WTC11 (cell line): ENCODE measurements around the gene CDC23. TPM values are rescaled to one million over a fixed set of nuclear protein-coding genes. Genes with fewer than 3 reads are reported as not detected.

Source experiments
- ATAC-seq: fragments of 200-7000 bp; cut with Tn5 transposase; 2 replicates; pipeline ENCODE4 v1.10.0; 2021; ENCODE audit warnings: mild to moderate bottlenecking, moderate library complexity
- CTCF ChIA-PET: fragments of 300-600 bp; sonication (Branson Sonifier 250); formaldehyde crosslinking; loops from one replicate; lab custom pipeline; 2021; ENCODE audit warnings: antibody characterized with exemption; lab: Charles Lee
- POLR2A ChIA-PET: fragments of 350-600 bp; sonication (Branson Sonifier 250); formaldehyde crosslinking; loops from one replicate; lab custom pipeline; 2021; ENCODE audit warnings: antibody characterized with exemption; lab: Charles Lee
- DNase-seq: peaks from one replicate; pipeline ENCODE4 v3.0.0; 2021; ENCODE audit warnings: low spot score
- H3K27ac Mint-ChIP-seq: 2 replicates; pipeline ENCODE4 v1.8.0; 2021; ENCODE audit warnings: mixed read lengths
- H3K27me3 Mint-ChIP-seq: 2 replicates; pipeline ENCODE4 v1.8.0; 2021; ENCODE audit warnings: low read depth, mild to moderate bottlenecking, moderate library complexity, mixed read lengths
- H3K36me3 Mint-ChIP-seq: 2 replicates; pipeline ENCODE4 v1.8.0; 2021; ENCODE audit warnings: mixed read lengths
- H3K4me1 Mint-ChIP-seq: 2 replicates; pipeline ENCODE4 v1.8.0; 2022; ENCODE audit warnings: mixed read lengths
- H3K4me3 Mint-ChIP-seq: 2 replicates; pipeline ENCODE4 v1.8.0; 2021; ENCODE audit warnings: mild to moderate bottlenecking, moderate library complexity, mixed read lengths
- H3K9me3 Mint-ChIP-seq: 2 replicates; pipeline ENCODE4 v1.8.0; 2021; ENCODE audit warnings: mixed read lengths
- ATF1 ChIP-seq: sonication (generic); formaldehyde crosslinking; IDR thresholded peaks from 2 replicates; pipeline ENCODE4 v1.8.1; 2023; ENCODE audit warnings: mild to moderate bottlenecking, moderate library complexity, missing genetic modification reagents
- ATF3 ChIP-seq: sonication (generic); formaldehyde crosslinking; conservative IDR thresholded peaks from 2 replicates; pipeline ENCODE4 v1.8.1; 2022; ENCODE audit warnings: mild to moderate bottlenecking, missing genetic modification reagents
- CBFB ChIP-seq: sonication (generic); formaldehyde crosslinking; IDR thresholded peaks from 2 replicates; pipeline ENCODE4 v1.8.1; 2022; ENCODE audit warnings: mild to moderate bottlenecking, low read depth, missing genetic modification reagents
- CDX4 ChIP-seq: fragments of 250-450 bp; sonication (Bioruptor Pico); IDR thresholded peaks from 2 replicates; pipeline ENCODE4 v1.9.0; 2021; ENCODE audit warnings: moderate library complexity, mild to moderate bottlenecking, inconsistent platforms, borderline replicate concordance
- CREM ChIP-seq: sonication (generic); formaldehyde crosslinking; IDR thresholded peaks from 2 replicates; pipeline ENCODE4 v1.8.1; 2022; ENCODE audit warnings: mild to moderate bottlenecking, missing genetic modification reagents, moderate library complexity
- CTCF ChIP-seq: fragments of 200-600 bp; IDR thresholded peaks from 2 replicates; pipeline ENCODE4 v1.8.0; 2022; ENCODE audit warnings: antibody characterized with exemption
- E2F4 ChIP-seq: sonication (generic); formaldehyde crosslinking; IDR thresholded peaks from 2 replicates; pipeline ENCODE4 v1.8.1; 2022; ENCODE audit warnings: low read depth, mild to moderate bottlenecking, moderate library complexity, missing genetic modification reagents, borderline replicate concordance
- E2F5 ChIP-seq: sonication (generic); formaldehyde crosslinking; IDR thresholded peaks from 2 replicates; pipeline ENCODE4 v1.8.1; 2022; ENCODE audit warnings: mild to moderate bottlenecking, moderate library complexity, missing genetic modification reagents
- EMX1 ChIP-seq: fragments of 250-450 bp; sonication (Bioruptor Pico); IDR thresholded peaks from 2 replicates; pipeline ENCODE4 v1.8.0; 2021; ENCODE audit warnings: mild to moderate bottlenecking
- FOXK1 ChIP-seq: sonication (generic); formaldehyde crosslinking; IDR thresholded peaks from 2 replicates; pipeline ENCODE4 v1.8.0; 2022; ENCODE audit warnings: mild to moderate bottlenecking, moderate library complexity, missing genetic modification reagents
- JAZF1 ChIP-seq: fragments of 250-450 bp; sonication (Bioruptor Pico); IDR thresholded peaks from 2 replicates; pipeline ENCODE4 v1.9.0; 2021; ENCODE audit warnings: moderate library complexity, mild to moderate bottlenecking, inconsistent platforms
- MYBL2 ChIP-seq: sonication (generic); formaldehyde crosslinking; IDR thresholded peaks from 2 replicates; pipeline ENCODE4 v1.8.1; 2023; ENCODE audit warnings: mild to moderate bottlenecking, moderate library complexity, missing genetic modification reagents
- NR2C2 ChIP-seq: sonication (generic); formaldehyde crosslinking; IDR thresholded peaks from 2 replicates; pipeline ENCODE4 v1.8.0; 2022; ENCODE audit warnings: mild to moderate bottlenecking, missing genetic modification reagents
- RELA ChIP-seq: sonication (generic); formaldehyde crosslinking; IDR thresholded peaks from 2 replicates; pipeline ENCODE4 v1.8.1; 2022; ENCODE audit warnings: missing genetic modification reagents, mild to moderate bottlenecking, borderline replicate concordance
- SMAD3 ChIP-seq: sonication (generic); formaldehyde crosslinking; IDR thresholded peaks from 2 replicates; pipeline ENCODE4 v1.8.0; 2022; ENCODE audit warnings: missing genetic modification reagents, mild to moderate bottlenecking, borderline replicate concordance
- ZMAT4 ChIP-seq: fragments of 250-450 bp; sonication (Bioruptor Pico); IDR thresholded peaks from 2 replicates; pipeline ENCODE4 v1.9.0; 2021; ENCODE audit warnings: mild to moderate bottlenecking
- ZNF121 ChIP-seq: sonication (generic); formaldehyde crosslinking; IDR thresholded peaks from 2 replicates; pipeline ENCODE4 v1.8.0; 2023; ENCODE audit warnings: missing genetic modification reagents
- ZNF396 ChIP-seq: fragments of 250-450 bp; sonication (Bioruptor Pico); IDR thresholded peaks from 2 replicates; pipeline ENCODE4 v1.8.0; 2021; ENCODE audit warnings: mild to moderate bottlenecking, moderate library complexity, borderline replicate concordance
- ZNF671 ChIP-seq: fragments of 250-450 bp; sonication (Bioruptor Pico); IDR thresholded peaks from 2 replicates; pipeline ENCODE4 v1.8.0; 2021; ENCODE audit warnings: mild to moderate bottlenecking
- ZSCAN18 ChIP-seq: fragments of 250-450 bp; sonication (Bioruptor Pico); IDR thresholded peaks from 2 replicates; pipeline ENCODE4 v2.1.2; 2022; ENCODE audit warnings: mild to moderate bottlenecking, moderate library complexity
- total RNA-seq: library from RNA; stranded (reverse); gene quantifications from 3 replicates; pipeline ENCODE4 v1.2.3, GENCODE V29; 2021

Gene CDC23
- total RNA-seq, 1 experiment from 2014 or later = 43.8 TPM

- ChIA-PET POLR2A (no interaction called here), CTCF (no interaction called here)
- H3K36me3 Mint-ChIP-seq = peaks cover 82% of the 10 kb centered on the region
- no peaks in the 10 kb centered on the region for H3K9me3 Mint-ChIP-seq
- DNase-seq (no peak), ATAC-seq (no peak)
- H3K4me3 Mint-ChIP-seq = no peak overlapping the region
- no peak for TF ChIP-seq FOXK1 (CRISPR knock-in tag)
- TF ChIP-seq ZSCAN18 (CRISPR knock-in tag) = no peak
- TF ChIP-seq CDX4 (CRISPR knock-in tag) = no peak
- TF ChIP-seq E2F4 = no peak
- TF ChIP-seq NR2C2 (CRISPR knock-in tag) = no peak
- no peak for TF ChIP-seq CREM (CRISPR knock-in tag)
- TF ChIP-seq ATF3 = no peak
- no peak for TF ChIP-seq SMAD3 (CRISPR knock-in tag)
- TF ChIP-seq ZMAT4 (CRISPR knock-in tag) = no peak
- no peak for TF ChIP-seq JAZF1
- TF ChIP-seq CBFB (CRISPR knock-in tag) = no peak
- no peak for TF ChIP-seq EMX1 (CRISPR knock-in tag)
- TF ChIP-seq E2F5 = no peak
- TF ChIP-seq MYBL2 (CRISPR knock-in tag) = no peak
- TF ChIP-seq ZNF671 (CRISPR knock-in tag) = no peak
- no peak for TF ChIP-seq CTCF
- TF ChIP-seq ZNF121 = no peak
- H3K27me3 Mint-ChIP-seq = no peaks in the 10 kb centered on the region
- no peak overlapping the region for H3K27ac Mint-ChIP-seq
- H3K4me1 Mint-ChIP-seq = no peaks in the 10 kb centered on the region
These were observed 42.8 kb downstream of the CDC23 start for GRCh38 chr5:138170299-138170698.

GRCh38 chr5:138169124-138169523 is 44.0 kb downstream of the CDC23 start:
- DNase-seq = no peak
- Mint-ChIP-seq H3K27me3 (no peaks in the 10 kb centered on the region), H3K27ac (no peak overlapping the region), H3K4me1 (no peaks in the 10 kb centered on the region), H3K9me3 (no peaks in the 10 kb centered on the region), H3K36me3 (peaks cover 88% of the 10 kb centered on the region), H3K4me3 (no peak overlapping the region)
- POLR2A ChIA-PET = no interaction called here
- CTCF ChIA-PET = no interaction called here
- no peak for ATAC-seq
- TF ChIP-seq ATF3 (no peak), ZNF396 (no peak), RELA (CRISPR knock-in tag) (no peak), ATF1 (CRISPR knock-in tag) (no peak)
